HG03196 (cell line): ENCODE data around the gene PFKP.
"Not testable (repeated sequence)": the region's sequence is repeated elsewhere in the genome, so short reads cannot be mapped to it uniquely, and the experiment has no call there.

Experiments
- ATAC-seq: cut with Tn5 transposase; IDR thresholded peaks from one replicate; pipeline ENCODE4 v1.9.1; 2021; ENCODE audit not compliant: unreplicated experiment

The PFKP gene

DNA sequence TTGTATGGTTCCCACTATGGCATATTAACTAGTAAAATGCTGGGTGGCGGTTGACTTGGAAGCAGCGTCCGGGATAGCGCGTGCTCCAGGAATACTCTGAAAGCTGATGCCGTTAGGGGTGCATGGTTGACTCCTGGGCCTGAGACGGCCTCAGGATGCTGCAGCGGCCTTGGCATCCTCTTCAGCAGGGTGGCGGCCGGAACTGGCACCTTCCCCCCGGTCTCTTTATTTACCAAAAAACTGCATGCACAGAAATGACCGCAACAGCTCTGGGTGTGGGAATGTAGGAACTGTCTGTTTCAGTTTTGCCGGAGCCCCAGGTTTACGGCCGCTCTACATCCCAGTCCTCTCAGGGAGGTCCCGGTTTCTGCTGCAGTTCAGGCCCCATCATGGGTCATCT is 28.8 kb downstream of the PFKP start:
- ATAC-seq, result no peak

DNA sequence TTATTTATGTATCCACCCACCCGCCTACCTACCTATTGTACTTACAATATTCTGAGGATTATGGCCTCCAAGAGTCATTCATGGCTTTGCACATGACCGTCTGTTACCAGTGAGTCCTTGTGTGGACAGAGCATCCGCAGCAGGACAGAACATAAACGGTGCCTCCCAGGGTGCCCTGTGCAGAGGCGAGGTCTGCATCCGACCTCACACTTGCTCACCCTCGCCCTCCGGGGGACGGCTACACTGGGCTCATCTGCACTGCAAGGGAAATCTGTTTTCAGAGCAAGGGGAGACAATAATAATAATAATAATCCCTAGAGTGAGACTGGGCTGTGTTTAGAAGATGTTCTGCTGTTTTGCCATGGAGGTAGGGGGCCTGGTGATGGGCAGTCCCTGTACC is 29.8 kb downstream of the PFKP start:
- ATAC-seq, result no peak

DNA sequence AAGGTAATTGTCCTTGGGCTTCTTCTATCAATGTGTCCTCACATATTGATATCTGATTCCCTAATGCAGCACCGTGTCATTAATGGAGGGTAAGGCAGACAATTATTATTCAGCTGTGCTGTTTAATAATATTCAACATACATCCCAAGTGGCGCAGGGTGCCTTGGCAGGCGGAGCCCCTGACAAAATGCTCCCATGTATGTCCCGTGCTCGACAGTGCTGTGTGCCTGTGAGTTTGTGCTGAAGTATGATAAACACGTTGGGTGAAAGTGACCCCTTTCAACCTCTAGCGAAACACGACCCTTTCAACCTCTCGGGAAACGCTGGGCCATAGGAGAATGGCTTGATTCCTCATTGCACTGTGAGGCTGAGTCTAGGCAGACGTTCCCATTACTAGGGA is 31.3 kb downstream of the PFKP start:
- no peak for ATAC-seq

DNA sequence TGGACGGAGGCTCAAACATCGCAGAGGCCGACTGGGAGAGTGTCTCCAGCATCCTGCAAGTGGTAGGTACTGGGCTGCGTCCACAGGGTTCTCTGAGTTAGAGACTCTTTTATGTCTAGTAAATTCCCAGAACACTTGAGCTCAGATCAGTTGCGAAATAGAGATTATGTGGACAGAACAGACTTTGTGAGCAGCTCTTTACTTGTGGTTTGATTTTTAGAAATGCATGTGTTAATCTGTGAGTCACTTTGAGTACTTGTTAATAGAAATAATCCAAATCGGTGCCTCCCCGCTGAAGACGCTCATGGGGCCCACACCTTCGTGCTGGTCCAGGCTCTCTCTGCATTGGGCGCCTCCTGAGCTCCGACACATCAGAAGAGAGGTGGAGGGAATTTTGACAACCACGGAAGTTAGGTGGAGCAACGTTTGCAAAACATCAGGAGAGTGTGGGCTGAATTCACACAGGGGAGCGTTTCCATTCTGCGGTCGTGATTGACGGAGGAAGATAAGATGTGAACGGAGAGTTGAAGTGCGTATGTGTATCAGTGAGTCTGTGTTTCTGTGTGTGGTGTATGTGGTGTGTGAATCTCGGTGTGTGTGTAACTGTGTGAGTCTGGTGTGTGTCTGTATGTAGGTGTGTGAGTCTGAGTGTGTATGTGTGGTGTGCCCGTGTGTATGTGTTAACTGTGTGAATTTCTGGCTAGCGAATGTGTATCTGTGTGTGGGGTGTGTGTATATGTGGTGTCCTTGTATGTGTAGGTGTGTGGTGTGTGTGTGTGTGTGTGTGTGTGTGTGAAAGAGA is 32.1 kb downstream of the PFKP start:
- no peak for ATAC-seq

DNA sequence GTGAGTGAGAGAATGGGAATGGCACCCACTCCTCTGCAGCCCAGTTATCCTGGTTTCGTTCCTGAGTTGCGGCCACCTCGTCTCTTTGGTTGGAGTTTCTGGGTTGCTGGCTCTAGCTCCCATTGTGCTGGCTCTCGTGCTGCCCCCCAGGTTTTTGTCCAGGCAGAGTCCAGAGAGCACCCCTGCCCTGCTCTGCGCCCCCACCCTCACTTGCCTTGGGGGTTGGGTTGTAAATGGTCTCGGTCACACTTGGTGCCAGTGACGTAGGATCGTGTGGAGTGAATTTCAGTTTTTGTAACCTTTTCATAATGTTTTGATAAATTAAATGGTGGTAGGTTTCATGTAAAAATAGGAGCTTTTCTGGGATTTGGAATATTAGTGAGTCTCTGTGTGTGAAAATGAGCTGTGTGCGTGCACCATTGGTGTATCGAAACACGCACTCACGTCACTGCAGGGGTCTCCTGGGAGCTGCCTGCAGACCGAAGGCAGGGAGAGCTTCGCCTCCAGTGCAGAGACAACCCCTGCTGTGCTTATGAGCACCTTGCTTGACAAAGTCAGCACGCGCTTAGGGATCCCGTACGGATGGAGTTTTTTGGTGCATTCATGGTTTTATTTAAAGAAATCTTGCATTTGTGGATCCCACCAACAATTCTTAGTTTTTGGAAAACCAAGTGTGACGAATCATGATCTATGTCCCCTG is 32.9 kb downstream of the PFKP start:
- no peak for ATAC-seq

DNA sequence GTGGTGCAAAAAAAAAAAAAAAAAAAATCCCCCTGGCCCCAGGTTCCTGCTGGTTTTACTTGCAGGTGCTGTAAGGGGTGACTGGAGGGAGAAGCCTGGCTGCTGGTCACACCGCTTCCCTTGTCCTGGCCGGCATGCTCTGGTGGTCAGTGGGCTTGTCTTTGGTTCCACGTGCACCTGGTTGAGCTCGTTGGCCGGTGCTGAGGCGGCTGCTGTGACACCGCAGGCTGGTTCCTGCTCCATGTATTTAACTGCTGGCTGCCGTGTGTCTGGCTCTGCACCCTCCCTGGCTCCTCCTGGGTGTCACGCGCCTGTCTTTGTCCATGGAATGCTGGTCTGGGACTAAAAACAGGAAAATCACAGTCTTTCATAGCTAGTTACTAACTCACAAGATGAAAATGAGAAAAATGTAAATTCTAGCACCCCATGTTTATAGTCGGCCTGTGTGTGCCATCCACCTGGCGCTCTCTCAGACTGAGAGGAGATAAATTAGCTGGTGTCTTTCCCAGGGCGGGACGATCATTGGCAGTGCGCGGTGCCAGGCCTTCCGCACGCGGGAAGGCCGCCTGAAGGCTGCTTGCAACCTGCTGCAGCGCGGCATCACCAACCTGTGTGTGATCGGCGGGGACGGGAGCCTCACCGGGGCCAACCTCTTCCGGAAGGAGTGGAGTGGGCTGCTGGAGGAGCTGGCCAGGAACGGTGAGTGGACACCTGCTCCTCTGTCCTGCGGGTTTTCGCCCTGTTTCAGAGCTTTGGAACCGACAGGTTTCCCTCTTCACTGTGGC is 33.7 kb downstream of the PFKP start:
- ATAC-seq, result no peak

DNA sequence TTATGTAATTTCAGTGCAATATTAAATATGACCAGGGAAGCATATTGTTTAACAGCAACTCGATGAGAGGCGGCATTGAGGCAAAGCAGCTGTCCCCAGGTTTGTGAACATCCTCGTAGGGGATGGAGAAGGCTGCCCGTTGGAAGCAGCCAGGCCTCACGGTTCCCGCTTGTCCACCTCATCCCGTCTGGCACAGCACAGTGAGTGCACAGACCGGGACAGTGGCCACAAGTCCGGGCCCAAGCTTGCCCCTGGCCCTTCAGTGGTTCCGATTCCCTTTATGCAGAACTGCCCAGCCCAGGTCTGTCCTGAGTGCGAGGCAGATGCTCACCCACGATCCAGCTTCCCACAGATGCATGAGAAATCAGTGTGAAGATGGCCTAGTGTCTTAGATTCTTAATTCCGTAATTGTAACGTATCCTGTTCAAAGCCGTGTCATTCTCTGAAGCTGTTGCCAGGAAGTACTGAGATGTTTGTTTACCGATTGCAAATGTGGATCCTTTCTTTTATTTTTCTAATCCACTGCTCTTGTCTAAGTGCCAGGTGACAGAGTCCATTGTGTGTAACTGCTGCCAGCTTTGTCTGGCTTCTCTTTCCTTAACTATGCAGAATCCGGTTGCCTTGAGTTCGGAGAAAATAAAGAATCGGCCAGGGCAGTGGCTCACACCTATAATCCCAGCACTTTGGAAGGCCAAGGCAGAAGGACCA is 35.5 kb downstream of the PFKP start:
- ATAC-seq, result no peak

DNA sequence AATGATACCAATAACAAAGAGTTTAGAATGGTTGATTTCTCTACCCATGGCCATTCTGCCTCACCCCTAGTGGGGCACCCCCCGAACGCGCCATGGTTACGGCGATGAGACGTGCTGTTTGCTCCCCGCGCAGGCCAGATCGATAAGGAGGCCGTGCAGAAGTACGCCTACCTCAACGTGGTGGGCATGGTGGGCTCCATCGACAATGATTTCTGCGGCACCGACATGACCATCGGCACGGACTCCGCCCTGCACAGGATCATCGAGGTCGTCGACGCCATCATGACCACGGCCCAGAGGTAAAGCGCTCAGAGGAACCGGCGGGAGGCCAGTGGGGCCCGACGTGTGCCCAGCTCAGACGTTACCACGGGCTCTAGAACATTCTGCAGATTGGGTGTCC is 36.3 kb downstream of the PFKP start:
- no peak for ATAC-seq

DNA sequence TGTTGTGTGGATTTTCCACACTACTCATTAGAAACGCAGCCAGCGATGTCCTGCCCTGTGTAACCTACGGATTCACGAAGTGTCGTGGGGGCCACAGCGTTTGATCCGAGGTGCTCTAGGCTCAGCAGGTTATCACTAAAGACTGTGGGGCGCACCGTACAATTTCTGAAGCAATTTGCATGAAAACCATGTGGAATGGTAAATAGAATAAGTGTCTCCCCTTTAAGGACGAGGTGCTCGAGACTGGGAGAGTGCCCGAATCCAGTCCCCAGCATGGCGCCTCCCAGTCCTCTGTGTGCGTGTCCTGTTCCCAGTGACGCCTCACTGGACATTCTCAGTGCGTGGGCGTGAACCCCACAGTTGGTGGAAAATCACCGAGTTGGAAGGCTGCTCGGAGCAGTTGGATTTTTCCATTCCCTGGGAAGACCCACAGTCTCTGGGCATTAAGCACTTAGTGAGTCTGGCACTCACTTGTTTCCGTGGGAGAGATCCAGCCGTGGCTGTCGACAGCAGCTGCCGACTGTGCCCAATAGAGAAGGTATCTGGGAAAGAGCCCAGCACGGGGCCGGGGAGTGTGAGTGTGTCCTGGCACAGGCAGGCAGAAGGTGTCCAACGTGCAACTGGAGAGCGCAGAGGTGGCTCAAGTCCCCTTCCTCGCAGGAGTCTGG is 37.0 kb downstream of the PFKP start:
- no peak for ATAC-seq

DNA sequence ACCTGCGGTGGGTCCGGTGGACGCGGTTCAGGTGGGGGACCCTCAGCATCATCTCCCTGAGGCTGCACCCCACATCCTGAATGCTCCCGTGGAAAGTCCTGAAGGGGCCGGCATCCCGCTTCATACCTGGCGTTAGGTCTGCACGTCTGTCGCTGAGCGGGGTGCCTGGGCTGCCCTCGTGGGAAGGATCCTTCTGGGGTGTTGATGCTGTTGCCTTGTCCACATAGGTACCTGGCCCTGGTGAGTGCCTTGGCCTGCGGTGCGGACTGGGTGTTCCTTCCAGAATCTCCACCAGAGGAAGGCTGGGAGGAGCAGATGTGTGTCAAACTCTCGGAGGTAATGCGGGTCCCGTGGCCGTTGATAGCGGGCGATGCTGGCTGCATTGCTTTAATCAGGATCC is 37.8 kb downstream of the PFKP start:
- no peak for ATAC-seq

DNA sequence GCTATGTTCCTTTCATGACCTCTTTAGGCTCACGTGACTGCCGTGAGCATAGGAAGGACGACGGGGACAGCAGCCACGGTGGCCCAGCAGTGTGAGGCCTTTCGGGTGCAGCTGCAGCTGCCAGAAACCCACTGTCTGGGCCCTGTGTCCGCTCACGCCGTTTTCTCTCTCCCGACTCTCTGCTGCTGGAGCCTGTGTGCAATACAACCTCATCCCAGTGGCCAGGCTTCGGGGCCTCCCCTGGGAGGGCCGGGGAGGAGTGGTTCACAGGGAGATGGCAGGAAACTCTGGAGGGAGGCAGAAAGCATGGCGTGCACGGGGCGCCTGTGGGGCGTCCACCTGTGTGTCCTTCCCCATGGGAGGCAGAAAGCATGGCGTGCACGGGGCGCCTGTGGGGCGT is 38.6 kb downstream of the PFKP start:
- no peak for ATAC-seq

DNA sequence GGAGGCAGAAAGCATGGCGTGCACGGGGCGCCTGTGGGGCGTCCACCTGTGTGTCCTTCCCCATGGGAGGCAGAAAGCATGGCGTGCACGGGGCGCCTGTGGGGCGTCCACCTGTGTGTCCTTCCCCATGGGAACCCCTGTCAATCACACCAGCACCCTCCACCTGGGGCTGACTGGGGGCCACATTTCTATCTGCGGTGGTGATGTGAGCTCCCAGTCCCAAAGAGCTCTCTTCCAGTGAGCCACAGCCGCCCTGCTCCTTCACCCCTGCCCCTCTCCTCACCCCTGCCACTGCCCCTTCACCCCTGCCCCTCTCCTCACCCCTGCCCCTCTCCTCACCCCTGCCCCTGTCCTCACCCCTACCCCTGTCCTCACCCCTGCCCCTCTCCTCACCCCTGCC is 39.0 kb downstream of the PFKP start:
- ATAC-seq, result not testable (repeated sequence)

DNA sequence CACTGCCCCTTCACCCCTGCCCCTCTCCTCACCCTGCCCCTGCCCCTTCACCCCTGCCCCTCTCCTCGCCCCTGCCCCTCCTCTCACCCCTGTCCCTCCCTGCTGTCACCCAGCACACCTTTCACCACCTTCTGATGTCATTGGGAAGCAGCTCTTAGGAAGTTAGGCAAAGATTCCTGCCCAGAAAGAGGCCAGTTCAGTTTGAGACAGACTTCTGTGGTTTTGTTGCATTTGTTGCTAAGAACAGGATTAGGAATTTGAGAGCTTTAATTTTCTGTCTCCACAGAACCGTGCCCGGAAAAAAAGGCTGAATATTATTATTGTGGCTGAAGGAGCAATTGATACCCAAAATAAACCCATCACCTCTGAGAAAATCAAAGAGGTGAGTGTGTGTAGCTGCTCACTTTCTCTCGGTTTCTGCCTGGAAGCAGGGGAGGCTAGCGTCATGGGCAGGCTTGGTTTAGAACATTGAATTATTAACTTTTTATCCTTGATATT is 39.6 kb downstream of the PFKP start:
- ATAC-seq, result no peak

DNA sequence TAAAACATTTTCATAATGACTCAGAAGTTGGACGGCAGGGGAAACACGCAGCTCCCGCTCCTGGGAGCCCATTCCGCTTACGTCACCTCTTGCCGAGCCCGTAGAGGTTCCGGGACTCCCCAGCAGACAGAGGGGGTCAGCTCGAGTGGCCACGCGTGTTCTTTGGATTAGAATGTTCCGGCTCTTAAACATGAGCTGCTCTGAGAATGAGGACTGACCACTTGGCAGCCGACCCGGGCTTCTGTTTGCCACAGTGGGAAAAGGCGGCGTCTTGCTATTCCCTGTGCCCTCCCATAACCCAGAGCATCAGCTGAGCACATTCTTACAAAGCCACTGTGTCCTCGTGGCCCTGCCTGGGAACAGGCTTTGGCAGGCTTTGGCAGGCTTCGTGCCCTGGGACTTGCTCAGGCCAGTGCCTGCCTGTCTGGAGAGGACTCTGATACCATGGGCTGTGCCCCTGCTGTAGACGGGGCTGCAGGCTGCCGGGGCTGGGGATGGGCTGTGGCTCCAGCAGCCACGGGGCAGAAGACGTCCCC is 40.1 kb downstream of the PFKP start:
- no peak for ATAC-seq

DNA sequence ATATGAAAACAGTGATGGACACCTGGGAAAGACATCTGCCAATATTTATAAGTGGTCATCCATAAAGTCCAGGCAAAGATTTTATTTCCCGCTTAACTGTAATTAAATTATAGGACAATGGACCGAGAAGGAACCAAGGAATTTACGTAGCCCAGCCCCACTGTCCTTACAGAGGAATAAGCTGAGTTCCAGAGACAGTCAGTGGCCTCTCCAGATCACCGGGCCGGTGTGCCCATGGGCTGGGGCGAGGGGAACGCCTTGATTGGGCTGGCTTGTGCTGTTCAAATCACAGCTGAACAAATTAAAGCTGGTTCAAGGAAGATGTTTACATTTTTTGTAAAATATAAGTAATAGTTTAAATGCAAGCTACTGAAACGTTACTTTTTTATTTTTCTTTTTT is 40.7 kb downstream of the PFKP start:
- no peak for ATAC-seq

DNA sequence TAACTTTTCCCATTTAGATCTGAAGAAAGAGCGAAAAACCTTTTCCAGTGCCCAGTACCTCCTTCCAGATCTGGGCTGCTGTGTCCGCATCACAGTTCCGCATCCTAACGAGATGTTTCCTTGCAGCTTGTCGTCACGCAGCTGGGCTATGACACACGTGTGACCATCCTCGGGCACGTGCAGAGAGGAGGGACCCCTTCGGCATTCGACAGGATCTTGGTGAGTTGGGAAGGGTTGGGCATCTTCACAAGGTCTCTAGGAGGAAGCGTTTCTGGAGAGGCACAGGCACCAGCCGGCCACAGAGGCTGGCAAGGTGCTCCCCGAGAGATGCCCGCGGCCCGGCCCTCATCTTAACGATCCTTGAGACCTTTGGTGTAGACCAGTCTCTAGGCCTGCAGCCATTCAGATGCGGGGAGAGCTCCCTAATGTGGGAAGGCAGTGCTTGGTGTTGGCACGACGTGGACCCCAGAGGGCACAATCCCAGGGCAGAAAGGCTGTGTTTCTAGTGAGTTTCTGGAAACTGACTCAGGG is 41.3 kb downstream of the PFKP start:
- ATAC-seq, result no peak

DNA sequence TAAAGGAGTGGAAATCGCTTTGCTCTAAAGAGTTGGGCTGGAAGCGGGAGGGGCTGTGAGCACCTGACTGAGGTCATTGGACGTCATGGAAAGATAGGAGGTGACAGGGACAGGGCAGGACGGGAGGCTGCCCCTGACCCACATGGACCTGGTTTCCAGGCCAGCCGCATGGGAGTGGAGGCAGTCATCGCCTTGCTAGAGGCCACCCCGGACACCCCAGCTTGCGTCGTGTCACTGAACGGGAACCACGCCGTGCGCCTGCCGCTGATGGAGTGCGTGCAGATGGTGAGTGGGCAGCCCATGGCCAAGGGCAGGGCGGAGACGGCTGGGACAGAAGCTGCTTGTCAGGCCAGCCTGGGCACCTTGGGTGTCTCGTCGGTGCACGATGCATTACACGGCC is 41.8 kb downstream of the PFKP start:
- no peak for ATAC-seq

DNA sequence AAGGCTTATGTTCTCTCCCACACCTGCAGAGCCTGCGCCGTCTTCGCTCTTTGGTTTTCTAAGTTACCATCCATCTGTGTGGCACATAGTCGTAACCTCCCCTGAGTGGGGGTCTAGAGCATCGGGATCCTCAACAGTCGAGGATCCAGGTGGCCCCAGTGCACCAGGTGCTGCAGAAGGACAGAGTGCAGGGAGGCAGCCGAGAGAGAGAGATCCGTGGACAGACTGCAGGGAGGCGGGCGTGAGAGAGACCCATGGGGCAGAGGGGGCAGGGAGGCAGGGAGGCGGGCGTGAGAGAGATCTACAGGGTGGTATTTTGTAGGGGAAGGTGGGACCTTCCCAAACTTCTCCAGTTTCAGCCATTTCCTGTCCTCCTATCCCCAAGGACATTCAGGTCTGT is 42.3 kb downstream of the PFKP start:
- ATAC-seq, result no peak

DNA sequence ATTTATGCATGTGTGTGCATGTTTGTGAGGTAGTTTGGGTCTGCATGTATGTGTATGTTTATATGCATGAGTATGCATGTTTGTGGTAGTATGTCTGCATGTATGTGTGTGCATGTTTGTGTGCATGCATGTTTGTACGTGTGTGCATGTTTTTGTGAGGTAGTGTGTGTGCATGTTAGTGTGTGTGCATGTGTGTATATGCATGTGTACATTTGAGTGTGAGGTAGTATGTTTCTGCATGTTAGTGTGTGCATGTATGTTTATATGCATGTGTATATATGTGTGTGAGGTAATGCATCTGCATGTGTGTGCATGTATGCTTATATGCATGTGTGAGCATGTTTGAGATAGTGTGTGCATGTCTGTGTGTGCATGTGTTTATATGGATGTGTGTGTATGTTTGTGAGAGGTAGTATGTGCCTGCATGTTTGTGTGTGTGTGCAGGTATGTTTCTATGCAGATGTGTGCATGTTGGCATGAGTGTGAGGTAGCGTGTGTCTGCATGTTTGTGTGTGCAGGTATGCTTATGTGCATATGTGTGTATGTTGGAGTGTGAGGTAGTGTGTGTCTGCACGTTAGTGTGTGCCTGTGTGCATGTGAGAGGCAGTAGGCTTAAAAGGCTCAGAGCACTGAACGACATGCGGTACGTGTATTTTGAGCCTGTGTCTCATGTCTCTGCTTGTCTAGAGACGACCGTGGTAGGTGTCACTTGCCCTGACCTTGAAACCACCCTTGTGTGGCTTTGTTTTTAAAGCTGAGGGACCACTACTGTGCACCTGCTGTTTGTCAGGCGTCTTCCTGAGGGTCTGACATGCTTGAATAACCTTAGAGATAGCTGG is 43.7 kb downstream of the PFKP start:
- ATAC-seq, result no peak
